ENCODE measurements around the gene MAP3K15. TPM values are rescaled to one million over a fixed set of nuclear protein-coding genes. Genes with fewer than 3 reads are reported as not detected.
A peak's percentile ranks its signal among the peaks of the same experiment; 100 is the strongest.

MAP3K15 gene
- under 1 TPM; 0.28 to 0.38 TPM for total RNA-seq

GRCh38 chrX:19514791-19515614, at the start of gene MAP3K15:
Gene MAP3K15 (minus strand): TSS chrX:19515508. CDS start chrX:19515261, 247 bp downstream.
- peak; percentile 16 for DNase-seq
- Mint-ChIP-seq H3K4me1 (no peaks in the 10 kb centered on the region), H3K36me3 (ENCODE audit: low read depth) (no peaks in the 10 kb centered on the region), H3K27me3 (peaks cover 30% of the 10 kb centered on the region), H3K27ac (no peak within 1 kb of the TSS), H3K4me3 (peak within 1 kb of the TSS; percentile 43), H3K9me3 (no peaks in the 10 kb centered on the region)
- ChIA-PET CTCF (no interaction called here), POLR2A (no interaction called here)

- Mint-ChIP-seq H3K9me3 (no peaks in the 10 kb centered on the region), H3K4me1 (peaks cover 42% of the 10 kb centered on the region), H3K4me3 (no peak overlapping the region), H3K27ac (no peak overlapping the region), H3K36me3 (ENCODE audit: low read depth) (peaks cover 42% of the 10 kb centered on the region), H3K27me3 (no peaks in the 10 kb centered on the region)
- no peak for DNase-seq
- ChIA-PET CTCF (no interaction called here), POLR2A (no interaction called here)
These were observed 49.3 kb upstream of the MAP3K15 start for GRCh38 chrX:19564606-19565005.

- ChIA-PET CTCF (no interaction called here), POLR2A (interaction anchor here (1.2 kb wide), 1 partner anchor 9 kb away, joined by 4 read pairs; no protein-coding TSS in a partner anchor)
- no peak for DNase-seq
- H3K4me1 Mint-ChIP-seq = peaks cover 42% of the 10 kb centered on the region
- H3K4me3 Mint-ChIP-seq = no peak overlapping the region
- no peaks in the 10 kb centered on the region for H3K9me3 Mint-ChIP-seq
- no peaks in the 10 kb centered on the region for H3K27me3 Mint-ChIP-seq
- H3K36me3 Mint-ChIP-seq (ENCODE audit: low read depth) = peaks cover 39% of the 10 kb centered on the region
- H3K27ac Mint-ChIP-seq = peak overlapping the region; percentile 37
These were observed 48.4 kb upstream of the MAP3K15 start for GRCh38 chrX:19563746-19564145.

GRCh38 chrX:19563327-19563726, 48.0 kb upstream of the MAP3K15 start:
- peaks cover 38% of the 10 kb centered on the region for H3K4me1 Mint-ChIP-seq
- peaks cover 35% of the 10 kb centered on the region for H3K36me3 Mint-ChIP-seq (ENCODE audit: low read depth)
- H3K27me3 Mint-ChIP-seq = no peaks in the 10 kb centered on the region
- no peak for DNase-seq
- H3K27ac Mint-ChIP-seq = peak overlapping the region; percentile 37
- ChIA-PET POLR2A (interaction anchor here (1.2 kb wide), 1 partner anchor 9 kb away, joined by 4 read pairs; no protein-coding TSS in a partner anchor), CTCF (no interaction called here)
- H3K4me3 Mint-ChIP-seq = no peak overlapping the region
- no peaks in the 10 kb centered on the region for H3K9me3 Mint-ChIP-seq

DNA sequence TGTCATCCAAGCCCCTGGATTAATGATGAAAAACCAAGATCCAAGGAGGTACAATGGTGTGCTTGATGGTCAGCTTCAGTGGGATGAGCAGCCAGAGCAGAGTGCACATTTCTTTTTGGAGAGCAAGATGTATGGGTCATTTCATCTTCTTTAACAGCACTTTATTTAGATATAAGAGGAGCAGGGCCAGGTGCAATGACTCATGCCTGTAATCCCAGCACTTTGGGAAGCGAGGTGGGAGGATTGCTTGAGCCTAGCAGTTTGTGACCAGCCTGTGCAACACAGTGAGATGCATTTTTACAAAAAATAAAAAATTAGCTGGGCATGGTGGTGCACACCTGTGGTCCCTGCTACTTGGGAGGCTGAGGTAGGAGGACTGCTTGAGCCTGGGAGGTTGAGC, 45.3 kb upstream of the MAP3K15 start:
- POLR2A ChIA-PET = no interaction called here
- Mint-ChIP-seq H3K9me3 (no peaks in the 10 kb centered on the region), H3K27me3 (no peaks in the 10 kb centered on the region), H3K4me1 (peaks cover 28% of the 10 kb centered on the region), H3K27ac (no peak overlapping the region), H3K36me3 (ENCODE audit: low read depth) (peaks cover 24% of the 10 kb centered on the region), H3K4me3 (no peak overlapping the region)
- no peak for DNase-seq
- CTCF ChIA-PET = no interaction called here

DNA sequence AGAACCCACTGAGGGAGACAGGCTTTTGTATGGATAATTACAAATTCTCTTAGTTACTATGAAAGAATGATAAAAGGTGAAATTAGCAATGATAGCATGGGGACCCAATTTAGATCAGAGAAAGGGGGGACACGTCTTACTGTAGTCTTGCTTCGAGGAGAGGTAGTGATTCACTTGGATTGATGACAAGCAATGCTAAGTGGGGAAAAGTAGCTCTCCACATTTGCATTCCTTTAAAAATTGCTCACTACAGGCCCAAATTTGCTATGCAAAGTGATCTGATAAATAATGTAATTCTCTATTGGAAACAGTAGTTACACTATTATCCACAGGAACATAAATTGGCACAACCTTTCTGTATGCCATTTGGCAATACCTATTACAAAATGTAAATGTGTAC, 42.5 kb upstream of the MAP3K15 start:
- Mint-ChIP-seq H3K4me3 (no peak overlapping the region), H3K4me1 (peaks cover 18% of the 10 kb centered on the region), H3K27me3 (no peaks in the 10 kb centered on the region), H3K27ac (no peak overlapping the region), H3K36me3 (ENCODE audit: low read depth) (peaks cover 16% of the 10 kb centered on the region), H3K9me3 (no peaks in the 10 kb centered on the region)
- ChIA-PET POLR2A (no interaction called here), CTCF (interaction anchor here (0.9 kb wide), 1 partner anchor 22 kb away, joined by 3 read pairs; no protein-coding TSS in a partner anchor)
- DNase-seq = no peak

DNA sequence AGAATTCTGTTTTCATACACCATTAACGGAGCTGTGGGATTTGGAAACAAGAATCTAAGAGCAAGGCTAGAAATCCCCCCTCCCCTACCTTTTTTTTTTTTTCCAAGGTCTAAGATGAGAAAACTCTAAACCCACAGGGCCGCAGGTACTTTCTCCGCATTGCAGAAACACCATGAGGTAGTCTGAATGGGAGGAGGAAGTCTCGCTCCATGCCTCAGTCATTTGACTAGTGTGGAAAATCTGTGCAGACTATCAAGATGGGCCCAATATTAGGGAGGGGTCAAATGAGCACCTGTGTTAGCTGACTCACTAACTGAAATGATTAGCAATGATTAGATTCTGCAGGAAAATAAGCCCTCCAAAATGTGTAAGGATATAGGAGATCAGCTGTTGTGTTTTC, 40.9 kb upstream of the MAP3K15 start:
- Mint-ChIP-seq H3K9me3 (no peaks in the 10 kb centered on the region), H3K4me1 (peaks cover 23% of the 10 kb centered on the region), H3K36me3 (ENCODE audit: low read depth) (peaks cover 9% of the 10 kb centered on the region), H3K4me3 (no peak overlapping the region), H3K27me3 (no peaks in the 10 kb centered on the region), H3K27ac (no peak overlapping the region)
- ChIA-PET CTCF (no interaction called here), POLR2A (interaction anchor here (1.2 kb wide), 1 partner anchor 10 kb away, joined by 7 read pairs; no protein-coding TSS in a partner anchor)
- DNase-seq = no peak

DNA sequence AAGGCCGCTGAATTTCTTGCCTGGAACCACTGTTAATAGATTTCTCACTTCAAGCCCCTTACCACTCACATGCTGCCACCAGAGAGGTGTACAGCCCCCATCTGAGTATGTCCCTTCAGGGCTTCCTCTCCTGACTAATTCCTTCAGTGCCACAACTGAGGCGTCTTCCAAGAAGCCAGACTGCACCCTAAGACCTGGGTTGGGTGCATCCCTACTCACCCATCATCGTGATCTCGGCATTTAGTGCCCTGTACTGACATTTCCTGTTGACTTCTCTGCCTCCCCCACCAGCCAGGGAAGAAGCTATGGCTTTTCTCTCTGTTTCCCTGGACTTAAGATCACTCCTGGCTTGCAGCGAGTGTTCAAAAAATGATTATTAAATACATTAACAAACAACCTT, 40.4 kb upstream of the MAP3K15 start:
- H3K4me1 Mint-ChIP-seq = peaks cover 26% of the 10 kb centered on the region
- no peak for DNase-seq
- peaks cover 9% of the 10 kb centered on the region for H3K36me3 Mint-ChIP-seq (ENCODE audit: low read depth)
- H3K27me3 Mint-ChIP-seq = no peaks in the 10 kb centered on the region
- H3K4me3 Mint-ChIP-seq = no peak overlapping the region
- POLR2A ChIA-PET = interaction anchor here (1.2 kb wide), 1 partner anchor 11 kb away, joined by 7 read pairs; no protein-coding TSS in a partner anchor
- no peaks in the 10 kb centered on the region for H3K9me3 Mint-ChIP-seq
- CTCF ChIA-PET = no interaction called here
- peak overlapping the region; percentile 64 for H3K27ac Mint-ChIP-seq

DNA sequence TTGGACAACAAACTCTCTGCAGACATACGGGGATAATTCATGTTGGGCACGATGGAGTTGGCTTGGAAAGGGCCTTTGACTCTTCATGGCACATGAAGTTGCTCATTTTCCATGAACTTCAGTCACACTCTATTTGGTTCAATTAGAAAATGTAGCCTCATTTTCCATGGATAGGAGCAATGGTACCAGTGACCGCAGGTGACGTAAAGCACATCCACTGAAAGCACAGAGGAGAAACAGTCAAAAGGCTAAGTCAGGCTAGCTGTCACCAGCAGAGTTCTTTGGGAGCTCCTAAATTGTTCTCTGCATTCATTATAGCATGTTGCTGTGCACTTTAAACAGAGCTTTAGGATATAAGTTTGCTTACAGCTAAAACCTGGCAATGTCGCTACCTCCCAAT, 39.9 kb upstream of the MAP3K15 start:
- peaks cover 9% of the 10 kb centered on the region for H3K36me3 Mint-ChIP-seq (ENCODE audit: low read depth)
- no peaks in the 10 kb centered on the region for H3K27me3 Mint-ChIP-seq
- no peaks in the 10 kb centered on the region for H3K9me3 Mint-ChIP-seq
- H3K4me3 Mint-ChIP-seq = no peak overlapping the region
- peaks cover 30% of the 10 kb centered on the region for H3K4me1 Mint-ChIP-seq
- ChIA-PET POLR2A (interaction anchor here (1.0 kb wide), 1 partner anchor 8 kb away, joined by 4 read pairs; no protein-coding TSS in a partner anchor), CTCF (interaction anchor here (0.9 kb wide), 1 partner anchor 19 kb away, joined by 3 read pairs; no protein-coding TSS in a partner anchor)
- DNase-seq = no peak
- peak overlapping the region; percentile 64 for H3K27ac Mint-ChIP-seq

GRCh38 chrX:19554786-19555185, 39.5 kb upstream of the MAP3K15 start:
- Mint-ChIP-seq H3K36me3 (ENCODE audit: low read depth) (peaks cover 11% of the 10 kb centered on the region), H3K4me3 (no peak overlapping the region), H3K27me3 (no peaks in the 10 kb centered on the region), H3K4me1 (peaks cover 35% of the 10 kb centered on the region), H3K27ac (no peak overlapping the region), H3K9me3 (no peaks in the 10 kb centered on the region)
- peak; percentile 18 for DNase-seq
- ChIA-PET POLR2A (interaction anchor here (1.0 kb wide), 1 partner anchor 9 kb away, joined by 4 read pairs; no protein-coding TSS in a partner anchor), CTCF (interaction anchor here (0.9 kb wide), 1 partner anchor 19 kb away, joined by 3 read pairs; no protein-coding TSS in a partner anchor)

DNA sequence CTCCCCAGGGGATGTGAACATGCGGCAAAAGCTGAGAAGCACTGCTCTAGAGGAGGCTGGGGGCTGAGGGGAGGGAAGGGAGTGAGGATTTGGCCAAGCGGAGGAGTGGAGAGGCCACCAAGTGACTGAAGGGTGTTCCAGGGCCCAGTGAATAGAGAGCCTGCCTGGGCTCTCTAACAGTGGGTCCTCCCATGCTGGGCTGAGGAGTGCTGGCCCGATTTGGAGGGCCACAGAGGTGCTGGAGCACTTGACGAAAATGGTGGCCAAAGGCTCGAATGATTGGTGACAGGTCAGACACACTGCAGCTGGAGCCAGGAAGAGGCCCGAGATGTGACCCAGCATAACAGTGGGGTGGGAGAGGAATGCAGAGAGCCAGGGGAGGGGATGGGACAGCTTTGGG, 37.5 kb upstream of the MAP3K15 start:
- Mint-ChIP-seq H3K4me1 (peaks cover 53% of the 10 kb centered on the region), H3K27ac (no peak overlapping the region), H3K4me3 (no peak overlapping the region), H3K36me3 (ENCODE audit: low read depth) (peaks cover 25% of the 10 kb centered on the region), H3K9me3 (no peaks in the 10 kb centered on the region), H3K27me3 (no peaks in the 10 kb centered on the region)
- POLR2A ChIA-PET = no interaction called here
- no peak for DNase-seq
- CTCF ChIA-PET = no interaction called here

DNA sequence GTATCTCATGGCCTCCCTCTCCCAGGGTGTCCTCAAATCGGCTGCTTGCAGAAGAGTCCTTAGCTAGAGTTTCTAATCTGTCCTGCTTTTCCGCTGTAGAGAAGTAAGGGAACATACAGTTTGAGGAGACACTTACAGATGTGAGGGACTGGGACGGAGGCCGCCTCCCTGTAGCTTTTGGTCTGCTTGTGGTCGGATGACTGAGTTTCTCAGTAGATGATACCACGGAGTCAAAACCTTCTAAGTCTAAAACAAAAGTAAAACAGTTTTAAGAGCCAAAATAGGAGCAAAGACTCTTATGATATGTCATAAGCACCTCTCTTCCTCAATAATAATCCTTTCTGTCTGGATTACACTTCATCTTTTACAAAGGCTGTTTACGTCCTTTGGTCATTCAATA, 34.5 kb upstream of the MAP3K15 start:
- Mint-ChIP-seq H3K9me3 (no peaks in the 10 kb centered on the region), H3K27me3 (no peaks in the 10 kb centered on the region), H3K27ac (peak overlapping the region; percentile 81), H3K36me3 (ENCODE audit: low read depth) (peaks cover 44% of the 10 kb centered on the region), H3K4me1 (peaks cover 39% of the 10 kb centered on the region), H3K4me3 (peak overlapping the region; percentile 49)
- peak; percentile 41 for DNase-seq
- CTCF ChIA-PET = no interaction called here
- POLR2A ChIA-PET = no interaction called here

- DNase-seq = no peak
- Mint-ChIP-seq H3K27ac (peak overlapping the region; percentile 60), H3K36me3 (ENCODE audit: low read depth) (peaks cover 49% of the 10 kb centered on the region), H3K27me3 (no peaks in the 10 kb centered on the region), H3K4me3 (no peak overlapping the region), H3K9me3 (no peaks in the 10 kb centered on the region), H3K4me1 (peaks cover 42% of the 10 kb centered on the region)
- POLR2A ChIA-PET = no interaction called here
- CTCF ChIA-PET = no interaction called here
These were observed 33.6 kb upstream of the MAP3K15 start for GRCh38 chrX:19548934-19549333.

- CTCF ChIA-PET = no interaction called here
- H3K4me3 Mint-ChIP-seq = no peak overlapping the region
- POLR2A ChIA-PET = no interaction called here
- peaks cover 52% of the 10 kb centered on the region for H3K36me3 Mint-ChIP-seq (ENCODE audit: low read depth)
- no peak for DNase-seq
- H3K27me3 Mint-ChIP-seq = no peaks in the 10 kb centered on the region
- peak overlapping the region; percentile 60 for H3K27ac Mint-ChIP-seq
- no peaks in the 10 kb centered on the region for H3K9me3 Mint-ChIP-seq
- peaks cover 45% of the 10 kb centered on the region for H3K4me1 Mint-ChIP-seq
These were observed 33.0 kb upstream of the MAP3K15 start for GRCh38 chrX:19548279-19548678.
